Vagina (tissue), 2 donors: Measurements from ENCODE around the gene RAPGEF4.

Experiments used
- CTCF ChIP-seq, 3 experiments: fragments of 450-650 bp in 2 of 3; fragments of 200-600 bp in 1 of 3; sonication (generic) in 1 of 3; IDR thresholded peaks; one replicate each; pipeline ENCODE4 v1.5.1; 2017 to 2019; ENCODE audit warnings: antibody characterized with exemption in 3 of 3, mild to moderate bottlenecking in 2 of 3, moderate library complexity in 2 of 3
- POLR2A ChIP-seq, 2 donors: fragments of 450-650 bp; IDR thresholded peaks; one replicate each; pipeline ENCODE4 v1.6.1; 2017; ENCODE audit warnings: antibody characterized with exemption in 2 of 2, mild to moderate bottlenecking in 2 of 2, moderate library complexity in 2 of 2

- TF ChIP-seq POLR2A (IDR thresholded peaks at IDR 0.05) (no peak), CTCF (IDR thresholded peaks at IDR 0.05) (no peak)
Observed at GRCh38 chr2:172858473-172858745, 122.8 kb downstream of the RAPGEF4 start.
